Middle frontal gyrus (tissue), 1 donor: ENCODE results near the gene USP28.
A peak's percentile ranks its signal among the peaks of the same experiment; 100 is the strongest.
"Not testable (repeated sequence)": the region's sequence is repeated elsewhere in the genome, so short reads cannot be mapped to it uniquely, and the experiment has no call there.

Source experiments
- DNase-seq: peaks from one replicate; pipeline ENCODE4 v3.0.0-alpha.2; 2015; ENCODE audit warnings: low spot score; ENCODE audit errors: extremely low spot score

Gene USP28

GRCh38 chr11:113875234-113876073, at the start of gene USP28:
USP28 (minus strand) TSS chr11:113875572; CDS start chr11:113875501, 71 bp downstream.
- DNase-seq, result peak; percentile 96

DNA sequence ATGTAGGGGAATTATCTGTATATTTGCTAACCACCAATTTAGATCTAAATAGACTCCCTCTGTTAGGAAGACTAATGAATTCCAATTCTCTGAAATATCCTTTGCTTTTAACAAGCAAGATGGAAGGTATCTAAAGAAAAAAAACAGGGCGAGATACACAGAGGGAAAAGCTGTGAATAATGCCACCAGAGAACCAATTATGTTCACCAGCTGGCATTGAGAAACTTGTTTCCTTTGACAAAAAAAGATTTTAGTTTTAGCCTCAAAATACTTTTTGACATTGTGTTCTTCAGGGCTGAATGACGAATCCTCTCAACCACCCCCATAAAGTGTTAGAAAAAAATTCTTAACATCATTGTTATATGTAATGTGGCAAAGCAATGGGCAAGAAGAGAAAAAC, 48.2 kb upstream of the USP28 start:
- DNase-seq, result no peak

DNA sequence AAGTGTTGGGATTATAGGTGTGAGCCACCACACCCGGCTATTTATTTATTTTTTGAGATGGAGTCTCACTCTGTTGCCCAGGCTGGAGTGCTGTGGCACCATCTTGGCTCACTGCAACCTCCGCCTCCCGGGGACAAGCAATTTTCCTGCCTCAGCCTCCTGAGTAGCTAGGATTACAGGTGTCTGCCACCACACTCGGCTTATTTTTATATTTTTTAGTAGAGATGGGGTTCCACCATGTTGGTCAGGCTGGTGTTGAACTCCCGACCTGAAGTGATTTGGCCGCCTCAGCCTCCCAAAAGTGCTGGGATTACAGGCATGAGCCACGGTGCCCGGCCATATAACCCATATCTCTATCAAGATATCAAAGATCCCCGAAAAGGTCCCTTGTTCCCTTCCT, 36.1 kb upstream of the USP28 start:
- DNase-seq, result not testable (repeated sequence)

DNA sequence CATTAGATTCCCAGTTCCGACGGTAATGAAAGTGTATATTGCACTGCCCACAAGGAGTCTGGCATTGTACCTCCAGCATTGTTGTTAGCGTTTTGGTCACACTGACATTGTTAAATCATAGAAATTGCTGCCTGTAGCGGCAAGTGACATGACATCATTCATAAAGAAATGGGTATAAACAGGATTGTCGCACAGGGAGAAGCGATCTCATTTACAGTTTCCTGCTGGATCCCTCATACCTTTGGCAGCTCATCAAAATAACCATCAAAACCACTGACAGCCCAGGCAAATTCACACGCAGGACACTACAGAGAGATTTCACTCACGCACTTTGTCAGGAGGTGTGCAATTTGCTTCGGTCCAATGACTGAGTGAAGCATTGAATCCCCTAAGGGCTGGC, 32.7 kb upstream of the USP28 start:
- no peak for DNase-seq

GRCh38 chr11:113907681-113908080, 32.3 kb upstream of the USP28 start:
- DNase-seq, result no peak

DNA sequence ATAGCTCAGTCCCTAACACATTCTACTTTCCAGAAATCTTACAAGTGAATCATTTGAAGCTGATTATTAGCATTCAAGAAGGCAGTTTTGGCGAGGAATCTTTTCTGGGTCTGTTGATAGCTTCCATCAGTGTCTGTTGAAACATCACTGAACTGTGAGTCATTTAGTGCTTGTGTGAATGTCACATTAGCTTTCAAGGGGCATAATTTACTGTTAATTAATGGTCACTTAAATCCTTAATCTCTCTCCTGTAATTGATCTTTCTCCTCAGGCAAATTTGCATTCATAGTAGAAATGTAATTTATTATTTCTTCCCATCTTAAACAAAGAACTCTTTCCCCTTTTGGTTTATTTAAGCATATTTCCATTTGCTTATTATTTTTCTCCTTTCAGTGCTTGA, 31.8 kb upstream of the USP28 start:
- DNase-seq, result no peak

DNA sequence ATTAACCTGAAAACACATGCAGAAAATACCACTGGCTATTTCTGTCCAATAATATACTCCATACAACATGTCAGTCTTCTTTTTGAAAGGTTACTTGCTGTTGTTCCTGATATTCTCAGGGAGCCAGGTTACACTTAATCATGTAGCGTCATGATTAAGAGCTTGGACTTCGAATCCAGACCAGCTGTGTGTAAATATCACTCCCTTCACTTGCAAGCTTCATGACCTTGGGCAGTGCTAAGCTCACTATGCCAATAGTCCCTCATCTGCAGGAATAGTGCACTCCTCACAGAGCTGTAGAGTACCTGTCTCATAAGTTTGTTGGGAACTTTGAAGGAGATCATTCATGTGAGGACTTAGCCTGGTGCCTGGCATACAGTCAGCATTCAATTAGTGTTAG, 31.1 kb upstream of the USP28 start:
- no peak for DNase-seq

- no peak for DNase-seq
These were observed 30.7 kb upstream of the USP28 start for GRCh38 chr11:113906038-113906437.

GRCh38 chr11:113904379-113905101, 29.2 kb upstream of the USP28 start, which contains the start of gene HTR3B:
HTR3B (plus strand) TSS chr11:113904796; CDS start chr11:113904934, 138 bp downstream.
- DNase-seq, result no peak

- DNase-seq, result no peak
These were observed 25.8 kb upstream of the USP28 start for GRCh38 chr11:113901141-113901540.

DNA sequence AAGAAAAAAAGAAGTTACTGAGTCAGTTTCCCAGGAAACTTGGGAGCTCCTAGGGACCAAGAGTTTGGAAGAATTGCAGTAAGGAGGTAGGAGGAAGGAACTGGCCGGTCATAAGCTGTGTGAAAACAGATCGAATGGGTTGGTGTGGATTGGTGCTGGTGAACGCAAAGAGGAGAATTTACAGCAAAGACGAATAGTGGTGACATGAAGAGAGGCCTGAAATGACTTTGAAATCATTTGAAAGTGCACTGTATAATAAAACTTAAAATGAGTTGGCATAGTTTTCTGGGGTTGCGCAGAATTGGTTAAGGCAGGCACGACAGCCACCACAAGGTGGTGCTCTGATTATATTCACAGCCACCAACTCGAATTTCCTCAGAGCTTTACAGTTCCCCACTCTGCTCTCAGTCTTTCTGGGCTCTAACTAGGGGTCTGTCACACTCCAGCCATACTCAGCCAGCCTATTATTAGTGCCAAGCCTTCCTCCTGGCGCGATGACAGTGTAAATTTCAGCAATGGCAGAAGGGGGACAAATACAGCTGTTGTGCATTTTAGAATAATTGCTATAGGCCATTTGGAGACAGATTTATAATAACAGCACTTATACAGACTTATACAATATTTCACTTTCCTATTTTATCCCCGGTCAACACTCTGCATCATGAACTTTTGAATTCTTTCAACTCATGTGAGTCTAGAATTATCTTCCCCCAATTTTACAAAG, 20.9 kb upstream of the USP28 start:
- no peak for DNase-seq

DNA sequence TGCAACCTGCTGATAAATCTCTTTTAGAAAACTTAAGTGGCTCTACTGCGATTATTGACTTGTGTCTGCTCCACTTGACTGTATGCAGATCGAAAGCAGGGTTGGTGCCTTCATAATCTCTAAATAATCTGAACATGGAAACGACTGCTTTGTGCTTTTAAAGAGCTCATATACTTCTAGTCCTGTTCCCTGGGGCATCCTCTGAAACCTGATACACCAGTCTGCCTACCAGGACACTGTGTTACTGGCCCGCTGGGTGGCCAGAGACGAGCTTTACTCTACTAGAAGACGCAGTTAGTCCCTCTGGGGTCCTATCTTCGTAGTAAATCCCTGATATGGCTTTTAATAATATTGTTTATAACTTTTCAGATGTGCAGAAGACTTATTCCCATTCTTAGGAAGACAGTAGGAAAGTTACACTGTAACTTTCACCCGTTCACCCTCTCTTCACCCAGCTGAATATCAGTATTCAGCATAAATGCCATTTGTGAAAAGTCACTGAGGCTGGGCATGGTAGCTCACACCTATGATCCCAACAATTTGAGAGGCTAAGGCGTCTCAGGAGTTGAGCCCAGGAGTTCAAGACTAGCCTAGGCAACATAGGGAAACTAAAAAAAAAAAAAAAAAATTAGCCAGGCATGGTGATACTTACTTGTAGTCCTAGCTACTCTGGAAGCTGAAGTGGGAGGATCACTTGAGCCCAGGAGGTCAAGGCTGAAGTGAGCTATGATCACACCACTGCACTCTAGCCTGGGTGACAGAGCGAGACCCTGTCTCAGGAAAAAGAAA, 20.2 kb upstream of the USP28 start:
- no peak for DNase-seq

- no peak for DNase-seq
These were observed 19.1 kb upstream of the USP28 start for GRCh38 chr11:113894421-113894996.

GRCh38 chr11:113888848-113889247, 13.5 kb upstream of the USP28 start:
- no peak for DNase-seq

DNA sequence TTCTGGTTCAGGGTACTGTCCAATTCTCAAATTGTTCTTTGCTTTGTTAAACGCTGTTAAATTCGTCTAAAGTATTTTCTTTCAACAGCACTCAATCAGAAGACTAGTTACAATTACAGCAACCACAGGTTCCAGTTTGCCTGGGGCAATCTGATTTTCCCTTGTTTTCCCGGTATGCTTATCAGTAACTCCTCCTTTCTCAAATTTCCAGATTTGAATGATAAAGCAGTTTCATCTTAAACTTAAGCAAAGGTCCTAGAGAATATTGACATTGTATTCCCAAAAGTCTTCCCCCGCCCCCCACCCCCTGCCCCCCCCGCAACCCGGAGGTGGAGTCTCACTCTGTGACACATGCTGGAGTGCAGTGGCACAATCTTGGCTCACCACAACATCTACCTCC, 10.5 kb upstream of the USP28 start:
- DNase-seq, result no peak

GRCh38 chr11:113884361-113884836, 9.0 kb upstream of the USP28 start:
- DNase-seq, result no peak

DNA sequence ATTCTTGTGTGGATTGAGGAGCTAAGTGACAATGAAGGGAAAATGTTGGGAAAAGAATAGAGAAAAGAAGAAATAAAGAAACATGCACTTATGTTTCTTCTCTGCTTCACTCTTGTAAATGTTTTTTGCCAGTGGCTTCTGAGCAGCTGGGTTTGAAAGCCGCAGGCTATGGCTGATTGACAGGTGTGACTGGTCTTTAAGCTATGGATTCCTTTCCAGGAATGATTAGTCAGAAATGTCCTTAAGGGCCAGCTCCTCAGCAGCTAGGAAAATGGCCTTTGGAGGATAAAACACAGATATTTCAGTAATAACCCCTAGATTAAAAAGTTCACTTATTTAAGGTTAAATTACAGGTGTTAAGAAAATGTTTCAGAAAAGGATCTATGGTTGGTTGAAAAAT, 6.5 kb upstream of the USP28 start:
- DNase-seq, result no peak

GRCh38 chr11:113880971-113881370, 5.6 kb upstream of the USP28 start:
- DNase-seq, result no peak

- not testable (repeated sequence) for DNase-seq
These were observed 4.1 kb upstream of the USP28 start for GRCh38 chr11:113879446-113879845.

GRCh38 chr11:113877670-113878055, 2.3 kb upstream of the USP28 start:
- no peak for DNase-seq
